Keratinocyte (primary cell): Measurements from ENCODE around the gene HCN1.

Experiments
- CTCF ChIP-seq, 3 experiments: IDR thresholded peaks in 1 of 3; conservative IDR thresholded peaks in 1 of 3; optimal IDR thresholded peaks in 1 of 3; 2 replicates in 2 of 3; 3 replicates in 1 of 3; pipeline versions ENCODE3 to v1.5.1; 2011; ENCODE audit warnings: low read length in 3 of 3, mild to moderate bottlenecking in 3 of 3, moderate library complexity in 2 of 3, control low read depth in 1 of 3, inconsistent platforms in 1 of 3; ENCODE audit not compliant: insufficient read depth in 2 of 3; ENCODE audit errors: extremely low read depth in 1 of 3
- EZH2 ChIP-seq: IDR thresholded peaks from one replicate; pipeline ENCODE4 v1.6.1; 2012; ENCODE audit warnings: inconsistent platforms, mild to moderate bottlenecking, low read length, moderate library complexity

- TF ChIP-seq CTCF (optimal IDR thresholded peaks at IDR 0.05 in 1 of 3, IDR thresholded peaks at IDR 0.05 in 1 of 3, conservative IDR thresholded peaks at IDR 0.05 in 1 of 3; ENCODE audit: extremely low read depth in 1 of 3, insufficient read depth in 2 of 3, low read length in 3 of 3) (no peak), EZH2 (no peak)
Observed at GRCh38 chr5:45335346-45335745, 360.8 kb downstream of the HCN1 start.
